HG03095 (cell line): Measurements from ENCODE around the gene TBXT.
A peak's percentile ranks its signal among the peaks of the same experiment; 100 is the strongest.
"Not testable (repeated sequence)": the region's sequence is repeated elsewhere in the genome, so short reads cannot be mapped to it uniquely, and the experiment has no call there.

Source experiments
- ATAC-seq: cut with Tn5 transposase; IDR thresholded peaks from one replicate; pipeline ENCODE4 v1.9.1; 2021; ENCODE audit warnings: moderate library complexity; ENCODE audit not compliant: unreplicated experiment

TBXT gene

DNA sequence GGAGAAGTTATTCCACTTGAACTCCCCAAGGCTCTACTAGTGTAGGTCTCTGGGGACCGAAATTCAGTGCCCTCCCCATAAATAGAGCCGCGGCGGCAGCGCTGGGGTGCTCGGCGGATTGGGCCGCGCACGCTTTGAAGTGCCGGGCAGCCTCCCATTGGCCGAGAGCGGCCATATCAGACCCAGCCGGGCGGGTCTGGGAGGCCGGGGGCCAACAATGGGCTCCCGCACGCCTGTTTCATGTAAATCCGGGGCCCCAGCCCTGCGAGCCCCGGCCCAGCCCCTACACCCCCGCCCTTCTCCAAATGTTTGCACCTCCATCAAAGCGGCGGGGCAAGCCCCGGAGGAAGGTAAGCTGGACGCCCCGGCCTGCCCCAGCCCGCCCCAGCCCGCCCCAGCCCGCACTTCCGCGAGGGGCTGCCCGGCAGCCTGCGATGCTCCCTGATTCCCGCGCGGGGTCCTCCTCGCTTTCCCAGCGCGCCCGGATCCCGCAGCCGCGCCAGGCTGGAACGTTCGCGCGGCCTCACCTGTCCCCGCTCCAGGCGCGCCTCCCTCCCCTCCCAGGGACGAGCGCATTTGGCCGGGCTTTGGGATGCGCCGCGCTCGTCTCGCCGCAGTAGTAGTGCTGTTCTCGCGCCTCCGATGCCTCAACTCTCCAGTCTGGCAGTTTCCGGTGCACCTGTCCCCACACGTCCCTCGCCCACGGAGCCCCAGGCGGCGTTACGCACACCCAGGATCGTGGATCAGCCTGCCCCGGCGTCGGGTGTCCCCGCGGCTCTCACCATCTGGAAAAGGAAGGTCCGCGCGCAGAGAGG is at the start of gene TBXT:
TBXT (minus strand) TSS at position 51 of the 815 bp plus-strand sequence. CDS start 260 bp downstream, outside the sequence.
- ATAC-seq = no peak

DNA sequence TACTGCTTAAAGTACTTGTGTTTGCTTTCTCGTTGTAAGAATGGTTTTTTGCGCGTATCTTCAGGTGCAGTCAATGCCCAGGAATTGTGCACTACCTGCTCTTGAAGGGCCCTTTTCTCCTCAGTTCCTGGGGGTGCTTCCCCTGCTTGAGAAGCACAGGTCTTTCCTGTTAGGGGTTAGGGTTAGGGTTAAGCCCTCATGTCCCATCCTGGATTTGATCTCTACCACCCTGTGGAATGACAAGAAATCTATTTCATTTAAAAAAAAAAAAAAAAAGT is 39.6 kb upstream of the TBXT start:
- ATAC-seq = no peak

DNA sequence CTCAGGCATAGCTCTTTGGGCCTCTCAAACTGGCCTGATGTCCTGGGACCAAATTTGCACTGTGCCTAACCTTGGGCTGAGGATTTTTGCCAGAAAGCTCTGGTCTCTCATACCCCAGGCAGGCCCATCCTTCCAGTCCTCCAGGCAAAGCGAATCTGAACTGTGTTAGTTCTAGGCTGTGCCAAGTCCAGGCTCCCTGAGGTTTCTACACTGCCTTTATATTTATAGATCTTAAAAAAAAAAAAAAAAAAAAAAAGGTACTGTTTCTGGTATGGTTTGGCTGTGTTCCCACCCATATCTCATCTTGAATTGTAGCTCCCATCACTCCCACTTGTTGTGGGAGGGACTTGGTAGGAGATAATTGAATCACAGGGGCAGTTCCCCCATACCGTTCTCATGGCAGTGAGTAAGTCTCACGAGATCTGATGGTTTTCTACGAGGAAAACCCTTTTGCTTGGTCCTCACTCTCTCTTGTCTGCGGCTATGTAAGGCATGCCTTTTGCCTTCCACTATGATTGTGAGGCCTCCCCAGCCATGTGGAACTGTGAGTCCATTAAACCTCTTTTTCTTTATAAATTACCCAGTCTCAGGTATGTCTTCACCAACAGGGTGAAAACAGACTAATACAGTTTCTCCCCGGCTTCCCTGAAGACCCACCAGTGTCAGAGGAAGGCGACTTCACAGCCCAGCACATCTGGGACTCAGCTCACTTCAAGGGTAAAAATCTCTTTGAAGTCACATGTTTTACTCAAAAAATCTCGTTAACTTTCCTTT is 39.0 kb upstream of the TBXT start:
- ATAC-seq = no peak

GRCh38 chr6:166206066-166206465 is 38.4 kb upstream of the TBXT start:
- ATAC-seq = no peak

GRCh38 chr6:166204852-166205650 is 37.4 kb upstream of the TBXT start:
- no peak for ATAC-seq

- ATAC-seq = no peak
These were observed 36.1 kb upstream of the TBXT start for GRCh38 chr6:166203641-166204222.

GRCh38 chr6:166203003-166203640 is 35.5 kb upstream of the TBXT start:
- ATAC-seq = no peak

- peak; percentile 66 for ATAC-seq
These were observed 34.7 kb upstream of the TBXT start for GRCh38 chr6:166202321-166202733.

DNA sequence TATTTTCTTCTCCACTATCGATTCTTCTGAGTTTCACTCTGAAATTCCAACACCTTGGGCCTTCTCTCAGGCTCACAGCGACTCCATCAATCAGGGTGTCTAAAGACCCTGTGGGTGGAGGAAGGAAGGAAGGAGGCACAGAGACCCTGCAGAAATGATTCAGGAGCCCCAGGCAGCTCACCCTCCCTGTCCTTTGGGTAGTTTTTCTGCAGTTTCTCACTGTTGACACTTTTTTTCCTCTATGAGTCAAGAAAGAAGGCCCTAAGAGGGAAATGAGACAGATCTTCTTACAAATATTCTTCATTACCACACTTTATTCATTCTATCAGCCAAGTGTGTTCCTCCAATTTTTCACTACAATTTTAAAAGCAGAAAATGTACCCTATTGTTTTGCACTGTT is 34.2 kb upstream of the TBXT start:
- peak; percentile 19 for ATAC-seq

GRCh38 chr6:166197361-166197760 is 29.7 kb upstream of the TBXT start:
- no peak for ATAC-seq

GRCh38 chr6:166195860-166196238 is 28.2 kb upstream of the TBXT start:
- ATAC-seq = no peak

GRCh38 chr6:166194914-166195859 is 27.5 kb upstream of the TBXT start:
- ATAC-seq = no peak

DNA sequence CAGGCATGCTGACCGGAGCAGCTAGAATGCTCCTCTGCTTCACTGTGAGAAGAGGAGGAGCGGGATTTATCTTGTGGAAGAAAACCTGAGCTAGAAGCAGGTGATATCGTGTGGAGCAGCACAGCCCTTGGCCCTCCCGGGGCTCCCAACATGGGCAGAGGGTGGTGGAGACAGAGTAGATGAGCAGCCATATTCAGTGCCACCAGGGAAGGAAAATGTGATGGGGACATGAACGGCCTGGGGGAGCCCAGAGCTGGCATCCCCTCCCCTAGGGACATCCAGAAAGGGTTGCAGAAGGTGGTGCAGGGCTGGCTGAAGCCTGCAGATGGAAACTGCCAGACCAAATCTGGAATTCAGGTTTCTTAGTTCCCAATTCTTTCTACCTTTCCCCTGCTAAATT is 24.9 kb upstream of the TBXT start:
- no peak for ATAC-seq

DNA sequence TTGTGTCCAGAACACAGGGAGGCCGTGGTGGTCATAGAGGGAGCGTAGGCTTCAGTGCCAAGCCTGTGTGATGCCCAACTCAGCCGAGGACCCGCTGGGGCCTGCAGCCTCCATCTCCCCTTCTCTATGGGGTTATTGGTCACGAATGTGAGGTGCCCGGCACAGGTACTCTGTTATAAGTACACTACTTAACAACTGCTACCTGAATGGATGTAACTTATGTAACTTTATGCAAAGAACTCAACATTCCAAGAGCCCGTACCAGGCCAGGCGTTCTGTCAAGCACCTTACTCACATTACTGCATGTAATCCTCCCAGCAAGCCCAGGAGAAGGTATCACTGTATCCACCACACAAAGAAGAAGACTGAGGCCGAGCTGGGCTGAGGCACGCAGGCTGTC is 24.5 kb upstream of the TBXT start:
- no peak for ATAC-seq

GRCh38 chr6:166179704-166180103 is 12.1 kb upstream of the TBXT start:
- ATAC-seq = no peak

- no peak for ATAC-seq
These were observed 8.5 kb upstream of the TBXT start for GRCh38 chr6:166176106-166176505.

DNA sequence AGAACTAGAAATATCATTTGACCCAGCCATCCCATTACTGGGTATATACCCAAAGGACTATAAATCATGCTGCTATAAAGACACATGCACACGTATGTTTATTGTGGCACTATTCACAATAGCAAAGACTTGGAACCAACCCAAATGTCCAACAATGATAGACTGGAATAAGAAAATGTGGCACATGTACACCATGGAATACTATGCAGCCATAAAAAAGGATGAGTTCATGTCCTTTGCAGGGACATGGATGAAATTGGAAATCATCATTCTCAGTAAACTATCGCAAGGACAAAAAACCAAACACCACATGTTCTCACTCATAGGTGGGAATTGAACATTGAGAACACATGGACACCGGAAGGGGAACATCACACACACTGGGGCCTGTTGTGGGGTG is 7.4 kb upstream of the TBXT start:
- ATAC-seq = not testable (repeated sequence)

GRCh38 chr6:166174031-166174430 is 6.4 kb upstream of the TBXT start:
- no peak for ATAC-seq

DNA sequence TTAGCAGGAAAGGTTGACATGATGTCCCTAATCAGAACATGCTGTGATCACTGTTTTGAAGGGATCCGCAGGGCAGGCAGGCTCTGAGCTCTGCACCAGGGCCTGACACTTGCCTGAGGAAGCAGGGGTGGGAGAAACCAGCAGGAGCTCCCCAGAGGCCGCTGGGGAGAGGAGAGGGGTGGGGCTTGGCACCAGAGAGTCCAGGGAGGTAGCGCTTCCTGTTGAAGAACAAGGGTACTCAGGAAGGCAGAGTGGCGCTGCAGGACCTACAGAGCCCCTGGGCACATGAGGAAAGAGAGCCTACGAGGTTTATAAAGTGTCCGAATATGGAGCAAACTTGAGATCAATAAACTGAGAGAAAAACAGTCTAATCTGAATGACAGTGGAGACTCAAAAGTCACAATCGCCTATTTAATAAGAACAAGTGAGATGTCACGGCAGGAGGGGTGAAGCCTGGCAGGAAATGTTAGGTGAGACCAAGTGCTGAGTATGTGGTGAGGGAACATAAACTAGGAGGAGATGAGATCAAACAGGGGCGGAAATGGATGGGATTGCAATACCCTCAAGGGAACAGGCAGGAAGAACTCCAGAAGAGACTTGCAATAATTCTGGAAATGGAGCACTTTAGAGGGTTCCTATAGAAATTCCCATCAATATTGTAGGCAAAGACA is 5.8 kb upstream of the TBXT start:
- no peak for ATAC-seq
